Mesendoderm (in vitro differentiated cells): ENCODE data around the gene CD200.

Source experiments
- DNase-seq: peaks from one replicate; pipeline ENCODE4 v3.0.0; 2013
- H2AK5ac ChIP-seq: 2 replicates; pipeline ENCODE4 v1.6.1; 2013; ENCODE audit warnings: low read length, inconsistent platforms
- H2BK120ac ChIP-seq: 2 replicates; pipeline ENCODE4 v1.6.1; 2013; ENCODE audit warnings: low read depth, mild to moderate bottlenecking, low read length, moderate library complexity, mixed read lengths
- H2BK15ac ChIP-seq: replicated peaks from 2 replicates; pipeline ENCODE4 v1.6.1; 2013; ENCODE audit warnings: low read depth, mild to moderate bottlenecking, moderate library complexity
- H2BK5ac ChIP-seq: 2 replicates; pipeline ENCODE4 v1.6.1; 2013; ENCODE audit warnings: low read length, inconsistent platforms
- H3K18ac ChIP-seq: 2 replicates; pipeline ENCODE4 v1.6.1; 2013; ENCODE audit warnings: mild to moderate bottlenecking, low read length, mixed read lengths
- H3K23ac ChIP-seq: one replicate; pipeline ENCODE4 v1.6.1; 2013; ENCODE audit warnings: low read length
- H3K27ac ChIP-seq: 2 replicates; pipeline ENCODE4 v1.5.1; 2013; ENCODE audit warnings: low read depth, mild to moderate bottlenecking, inconsistent platforms, low read length, moderate library complexity
- H3K27me3 ChIP-seq: 2 replicates; pipeline ENCODE4 v1.6.1; 2013; ENCODE audit warnings: low read length, control low read depth, mild to moderate bottlenecking, inconsistent platforms; ENCODE audit not compliant: insufficient read depth, poor library complexity
- H3K36me3 ChIP-seq: 2 replicates; pipeline ENCODE4 v1.6.1; 2013; ENCODE audit warnings: low read length, inconsistent platforms; ENCODE audit not compliant: control insufficient read depth, insufficient read depth
- H3K4ac ChIP-seq: one replicate; pipeline ENCODE4 v1.6.1; 2013; ENCODE audit warnings: low read depth, mild to moderate bottlenecking, low read length, moderate library complexity
- H3K4me1 ChIP-seq: 2 replicates; pipeline ENCODE4 v1.6.1; 2013; ENCODE audit warnings: low read depth, low read length, inconsistent platforms; ENCODE audit not compliant: control insufficient read depth
- H3K4me2 ChIP-seq: 2 replicates; pipeline ENCODE4 v1.6.1; 2013; ENCODE audit warnings: low read length
- H3K4me3 ChIP-seq: 2 replicates; pipeline ENCODE4 v1.5.1; 2013; ENCODE audit warnings: mild to moderate bottlenecking, low read length
- H3K56ac ChIP-seq: one replicate; pipeline ENCODE4 v1.6.1; 2013; ENCODE audit warnings: low read length
- H3K79me1 ChIP-seq: 2 replicates; pipeline ENCODE4 v1.6.1; 2013; ENCODE audit warnings: low read length, inconsistent platforms
- H3K79me2 ChIP-seq: 2 replicates; pipeline ENCODE4 v1.6.1; 2013; ENCODE audit warnings: mild to moderate bottlenecking, low read length; ENCODE audit not compliant: control insufficient read depth, insufficient read depth
- H3K9ac ChIP-seq: 2 replicates; pipeline ENCODE4 v1.6.1; 2013; ENCODE audit warnings: low read length, inconsistent platforms
- H4K5ac ChIP-seq: one replicate; pipeline ENCODE4 v1.6.1; 2013; ENCODE audit warnings: low read length
- H4K8ac ChIP-seq: one replicate; pipeline ENCODE4 v1.6.1; 2013; ENCODE audit warnings: low read depth, mild to moderate bottlenecking, control low read depth, low read length, moderate library complexity
- WGBS: extraction: QIAGEN DNeasy Blood & Tissue Kit; methylation state at CpG from one replicate; pipeline ENCODE4 v1.1.7; 2013; ENCODE audit warnings: low lambda C conversion rate, missing lambda C conversion rate; ENCODE audit not compliant: insufficient coverage; ENCODE audit errors: extremely low coverage; 5-methylcytosine and 5-hydroxymethylcytosine counted together

Gene CD200

GRCh38 chr3:112339609-112340008, 6.7 kb downstream of the CD200 start:
- peaks cover 55% of the 10 kb centered on the region for H3K79me2 ChIP-seq
- H3K27ac ChIP-seq, result no peak overlapping the region
- H3K79me1 ChIP-seq, result peaks cover 14% of the 10 kb centered on the region
- no peak overlapping the region for H2BK120ac ChIP-seq
- no peak overlapping the region for H3K4me3 ChIP-seq
- no peak overlapping the region for H3K4ac ChIP-seq
- H4K8ac ChIP-seq, result no peak overlapping the region
- H3K4me1 ChIP-seq, result peaks cover 11% of the 10 kb centered on the region
- H2BK5ac ChIP-seq, result no peak overlapping the region
- H3K4me2 ChIP-seq, result no peak overlapping the region
- H3K18ac ChIP-seq, result peak overlapping the region; percentile 69
- no peaks in the 10 kb centered on the region for H3K36me3 ChIP-seq
- H3K56ac ChIP-seq, result no peak overlapping the region
- H2BK15ac ChIP-seq, result no peak overlapping the region
- WGBS, result no CpG with 5 or more reads among the region's 2 CpGs
- no peak overlapping the region for H4K5ac ChIP-seq
- DNase-seq, result no peak
- no peaks in the 10 kb centered on the region for H3K27me3 ChIP-seq
- no peak overlapping the region for H3K9ac ChIP-seq
- peak overlapping the region; percentile 26 for H3K23ac ChIP-seq
- H2AK5ac ChIP-seq, result no peak overlapping the region

- H3K4me2 ChIP-seq, result no peak overlapping the region
- H4K8ac ChIP-seq, result no peak overlapping the region
- H3K56ac ChIP-seq, result no peak overlapping the region
- H3K27ac ChIP-seq, result no peak overlapping the region
- no peak overlapping the region for H4K5ac ChIP-seq
- no peak overlapping the region for H3K18ac ChIP-seq
- WGBS, result no CpG with 5 or more reads among the region's 2 CpGs
- no peak for DNase-seq
- no peak overlapping the region for H3K9ac ChIP-seq
- peaks cover 17% of the 10 kb centered on the region for H3K79me1 ChIP-seq
- no peak overlapping the region for H2BK120ac ChIP-seq
- no peak overlapping the region for H2AK5ac ChIP-seq
- no peak overlapping the region for H3K4me3 ChIP-seq
- no peak overlapping the region for H2BK15ac ChIP-seq
- H3K23ac ChIP-seq, result no peak overlapping the region
- no peaks in the 10 kb centered on the region for H3K36me3 ChIP-seq
- H2BK5ac ChIP-seq, result no peak overlapping the region
- H3K79me2 ChIP-seq, result peaks cover 47% of the 10 kb centered on the region
- no peak overlapping the region for H3K4ac ChIP-seq
- peaks cover 8% of the 10 kb centered on the region for H3K4me1 ChIP-seq
- no peaks in the 10 kb centered on the region for H3K27me3 ChIP-seq
Observed at GRCh38 chr3:112341386-112341785, 8.4 kb downstream of the CD200 start.

GRCh38 chr3:112345681-112346080, 12.7 kb downstream of the CD200 start:
- no peak overlapping the region for H3K27ac ChIP-seq
- H3K4me3 ChIP-seq, result no peak overlapping the region
- H4K8ac ChIP-seq, result no peak overlapping the region
- no peak overlapping the region for H2BK120ac ChIP-seq
- H3K4ac ChIP-seq, result no peak overlapping the region
- no peak overlapping the region for H3K18ac ChIP-seq
- H3K36me3 ChIP-seq, result peaks cover 5% of the 10 kb centered on the region
- H4K5ac ChIP-seq, result no peak overlapping the region
- H3K79me1 ChIP-seq, result peaks cover 18% of the 10 kb centered on the region
- no peak for DNase-seq
- no peak overlapping the region for H3K4me2 ChIP-seq
- H3K9ac ChIP-seq, result no peak overlapping the region
- WGBS, result no CpG with 5 or more reads among the region's 2 CpGs
- H2BK15ac ChIP-seq, result no peak overlapping the region
- no peak overlapping the region for H2AK5ac ChIP-seq
- no peak overlapping the region for H3K56ac ChIP-seq
- no peaks in the 10 kb centered on the region for H3K27me3 ChIP-seq
- H3K23ac ChIP-seq, result no peak overlapping the region
- no peak overlapping the region for H2BK5ac ChIP-seq
- peaks cover 2% of the 10 kb centered on the region for H3K4me1 ChIP-seq
- peaks cover 20% of the 10 kb centered on the region for H3K79me2 ChIP-seq

- H3K4me3 ChIP-seq, result no peak overlapping the region
- no peak for DNase-seq
- H3K4ac ChIP-seq, result no peak overlapping the region
- H2AK5ac ChIP-seq, result no peak overlapping the region
- H2BK120ac ChIP-seq, result no peak overlapping the region
- no CpG with 5 or more reads among the region's 3 CpGs for WGBS
- no peak overlapping the region for H3K27ac ChIP-seq
- no peak overlapping the region for H3K18ac ChIP-seq
- peaks cover 14% of the 10 kb centered on the region for H3K79me1 ChIP-seq
- H3K79me2 ChIP-seq, result peaks cover 14% of the 10 kb centered on the region
- peaks cover 5% of the 10 kb centered on the region for H3K36me3 ChIP-seq
- H2BK15ac ChIP-seq, result no peak overlapping the region
- no peak overlapping the region for H4K5ac ChIP-seq
- H3K9ac ChIP-seq, result no peak overlapping the region
- H2BK5ac ChIP-seq, result no peak overlapping the region
- no peaks in the 10 kb centered on the region for H3K27me3 ChIP-seq
- no peak overlapping the region for H3K56ac ChIP-seq
- H3K4me2 ChIP-seq, result no peak overlapping the region
- no peak overlapping the region for H4K8ac ChIP-seq
- no peak overlapping the region for H3K23ac ChIP-seq
- peaks cover 2% of the 10 kb centered on the region for H3K4me1 ChIP-seq
Observed at GRCh38 chr3:112346491-112347122, 13.7 kb downstream of the CD200 start.

GRCh38 chr3:112348943-112349342, 16.0 kb downstream of the CD200 start:
- Histone ChIP-seq H3K36me3 (peaks cover 5% of the 10 kb centered on the region), H2BK5ac (no peak overlapping the region), H2BK15ac (no peak overlapping the region), H3K4me3 (no peak overlapping the region), H3K79me2 (peaks cover 12% of the 10 kb centered on the region), H3K23ac (no peak overlapping the region), H3K27me3 (no peaks in the 10 kb centered on the region), H2BK120ac (no peak overlapping the region), H3K4ac (no peak overlapping the region), H3K4me2 (no peak overlapping the region), H3K27ac (no peak overlapping the region), H4K5ac (no peak overlapping the region), H4K8ac (no peak overlapping the region), H3K18ac (no peak overlapping the region), H3K9ac (no peak overlapping the region), H3K79me1 (peaks cover 12% of the 10 kb centered on the region), H3K56ac (no peak overlapping the region), H2AK5ac (no peak overlapping the region), H3K4me1 (peaks cover 4% of the 10 kb centered on the region)
- no peak for DNase-seq
- WGBS, result no CpG with 5 or more reads among the region's 1 CpG

GRCh38 chr3:112349557-112349956, 16.6 kb downstream of the CD200 start:
- Histone ChIP-seq H3K4me3 (no peak overlapping the region), H3K23ac (no peak overlapping the region), H2BK15ac (no peak overlapping the region), H2BK120ac (no peak overlapping the region), H3K9ac (no peak overlapping the region), H3K4me1 (peaks cover 4% of the 10 kb centered on the region), H3K27me3 (no peaks in the 10 kb centered on the region), H3K18ac (no peak overlapping the region), H4K8ac (no peak overlapping the region), H3K56ac (no peak overlapping the region), H3K4me2 (no peak overlapping the region), H4K5ac (no peak overlapping the region), H3K27ac (no peak overlapping the region), H3K79me1 (peaks cover 8% of the 10 kb centered on the region), H3K36me3 (peaks cover 5% of the 10 kb centered on the region), H2AK5ac (no peak overlapping the region), H3K4ac (no peak overlapping the region), H3K79me2 (peaks cover 8% of the 10 kb centered on the region), H2BK5ac (no peak overlapping the region)
- DNase-seq, result no peak
- no CpG with 5 or more reads among the region's 6 CpGs for WGBS
